Vagina (tissue), 2 donors: ENCODE data around the gene WDR55.
"Not testable (repeated sequence)": the region's sequence is repeated elsewhere in the genome, so short reads cannot be mapped to it uniquely, and the experiment has no call there.

ENCODE experiments used
- CTCF ChIP-seq, 3 experiments: fragments of 450-650 bp in 2 of 3; fragments of 200-600 bp in 1 of 3; sonication (generic) in 1 of 3; IDR thresholded peaks; one replicate each; pipeline ENCODE4 v1.5.1; 2017 to 2019; ENCODE audit warnings: antibody characterized with exemption in 3 of 3, mild to moderate bottlenecking in 2 of 3, moderate library complexity in 2 of 3
- POLR2A ChIP-seq, 2 donors: fragments of 450-650 bp; IDR thresholded peaks; one replicate each; pipeline ENCODE4 v1.6.1; 2017; ENCODE audit warnings: antibody characterized with exemption in 2 of 2, mild to moderate bottlenecking in 2 of 2, moderate library complexity in 2 of 2
- POLR2AphosphoS5 ChIP-seq, 2 donors: sonication (generic); formaldehyde crosslinking; IDR thresholded peaks; one replicate each; pipeline ENCODE4 v1.9.0; 2017; ENCODE audit warnings: antibody characterized with exemption in 2 of 2, mild to moderate bottlenecking in 2 of 2, low read depth in 1 of 2; ENCODE audit not compliant: insufficient read depth in 1 of 2

DNA sequence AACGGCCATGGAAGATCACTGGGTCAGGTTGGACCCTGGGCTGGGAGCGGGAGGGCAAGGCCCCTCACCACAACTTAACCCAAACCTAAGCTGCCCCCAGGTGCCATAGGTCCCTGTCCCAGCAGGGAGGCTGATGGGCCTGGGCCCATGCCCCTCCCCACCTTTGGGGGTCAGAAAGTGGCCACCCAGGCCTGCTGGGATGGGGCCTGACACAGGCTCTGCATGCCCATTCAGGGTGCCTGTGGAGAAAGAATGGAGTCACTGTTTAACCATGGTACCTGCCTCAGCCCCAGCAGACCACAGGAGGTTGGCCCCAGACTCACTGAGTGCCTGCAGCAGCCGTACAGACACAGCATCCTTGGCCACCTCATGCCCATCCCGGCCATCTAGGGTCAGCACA, 6.3 kb downstream of the WDR55 start:
- not testable (repeated sequence) for TF ChIP-seq POLR2A (IDR thresholded peaks at IDR 0.05); CTCF (IDR thresholded peaks at IDR 0.05); POLR2AphosphoS5 (IDR thresholded peaks at IDR 0.05; ENCODE audit: insufficient read depth in 1 of 2, low read depth in 1 of 2)
